H9 (cell line): Measurements from ENCODE around the gene NPBWR2. TPM values are rescaled to one million over a fixed set of nuclear protein-coding genes. Genes with fewer than 3 reads are reported as not detected.
A peak's percentile ranks its signal among the peaks of the same experiment; 100 is the strongest.

ENCODE experiments used
- DNase-seq: peaks from one replicate; pipeline ENCODE4 v3.0.0-alpha.2; 2017
- H2AFZ ChIP-seq: one replicate; pipeline ENCODE4 v1.6.1; 2013; ENCODE audit warnings: mild to moderate bottlenecking, low read length, control low read depth, moderate library complexity
- H2AK5ac ChIP-seq: 2 replicates; pipeline ENCODE4 v1.6.1; 2013; ENCODE audit warnings: low read length, control low read depth, mixed read lengths; ENCODE audit not compliant: insufficient read length
- H2BK120ac ChIP-seq: one replicate; pipeline ENCODE4 v1.6.1; 2013; ENCODE audit warnings: low read depth, mild to moderate bottlenecking, low read length, control low read depth, inconsistent platforms; ENCODE audit not compliant: poor library complexity, severe bottlenecking
- H2BK12ac ChIP-seq: 2 replicates; pipeline ENCODE4 v1.6.1; 2013; ENCODE audit warnings: low read length, control low read depth, mixed read lengths, low read depth; ENCODE audit not compliant: insufficient read length
- H2BK15ac ChIP-seq: 2 replicates; pipeline ENCODE4 v1.6.1; 2013; ENCODE audit warnings: low read depth, low read length, control low read depth
- H2BK20ac ChIP-seq: one replicate; pipeline ENCODE4 v1.6.1; 2013; ENCODE audit warnings: low read depth, mild to moderate bottlenecking, low read length, control low read depth, inconsistent platforms; ENCODE audit not compliant: poor library complexity, severe bottlenecking
- H2BK5ac ChIP-seq: 2 replicates; pipeline ENCODE4 v1.6.1; 2013; ENCODE audit warnings: low read length, control low read depth, mixed read lengths; ENCODE audit not compliant: insufficient read length
- H3K14ac ChIP-seq: 2 replicates; pipeline ENCODE4 v1.6.1; 2013; ENCODE audit warnings: low read length, control low read depth; ENCODE audit not compliant: insufficient read depth
- H3K18ac ChIP-seq: 2 replicates; pipeline ENCODE4 v1.6.1; 2013; ENCODE audit warnings: low read depth, mild to moderate bottlenecking, mixed read lengths, low read length, control low read depth; ENCODE audit not compliant: insufficient read length
- H3K23ac ChIP-seq: 2 replicates; pipeline ENCODE4 v1.6.1; 2013; ENCODE audit warnings: low read length, control low read depth, mixed read lengths, low read depth; ENCODE audit not compliant: insufficient read length
- H3K23me2 ChIP-seq: 2 replicates; pipeline ENCODE4 v1.6.1; 2013; ENCODE audit warnings: low read depth, mild to moderate bottlenecking, mixed read lengths, low read length, control low read depth; ENCODE audit not compliant: insufficient read length, poor library complexity, severe bottlenecking
- H3K27ac ChIP-seq: 2 replicates; pipeline ENCODE4 v1.5.1; 2013; ENCODE audit warnings: low read length, control low read depth, mixed read lengths, low read depth; ENCODE audit not compliant: insufficient read length
- H3K27me3 ChIP-seq: 2 replicates; pipeline ENCODE4 v1.6.1; 2013; ENCODE audit warnings: low read length, control low read depth, inconsistent platforms; ENCODE audit not compliant: insufficient read depth
- H3K4ac ChIP-seq: 2 replicates; pipeline ENCODE4 v1.6.1; 2013; ENCODE audit warnings: low read depth, mild to moderate bottlenecking, control low read depth, inconsistent platforms, low read length, moderate library complexity
- H3K4me1 ChIP-seq: 2 replicates; pipeline ENCODE4 v1.6.1; 2013; ENCODE audit warnings: low read length, control low read depth, inconsistent platforms; ENCODE audit not compliant: insufficient read depth
- H3K4me2 ChIP-seq: 2 replicates; pipeline ENCODE4 v1.6.1; 2013; ENCODE audit warnings: low read length, control low read depth, mixed read lengths; ENCODE audit not compliant: insufficient read length, insufficient read depth
- H3K56ac ChIP-seq: 2 replicates; pipeline ENCODE4 v1.6.1; 2013; ENCODE audit warnings: low read depth, mild to moderate bottlenecking, mixed read lengths, low read length, control low read depth; ENCODE audit not compliant: insufficient read length
- H3K79me1 ChIP-seq: 2 replicates; pipeline ENCODE4 v1.6.1; 2013; ENCODE audit warnings: low read depth, mild to moderate bottlenecking, moderate library complexity, low read length, control low read depth, inconsistent platforms; ENCODE audit not compliant: insufficient read depth, poor library complexity, severe bottlenecking
- H3K79me2 ChIP-seq: 2 replicates; pipeline ENCODE4 v1.6.1; 2013; ENCODE audit warnings: low read length, control low read depth, inconsistent platforms; ENCODE audit not compliant: insufficient read depth
- H3K9ac ChIP-seq: 2 replicates; pipeline ENCODE4 v1.6.1; 2013; ENCODE audit warnings: low read length, control low read depth, mixed read lengths; ENCODE audit not compliant: insufficient read length; ENCODE audit errors: extremely low read depth
- H3K9me3 ChIP-seq: one replicate; pipeline ENCODE4 v1.6.1; 2013; ENCODE audit warnings: low read depth, low read length, inconsistent platforms; ENCODE audit not compliant: control insufficient read depth
- H3T11ph ChIP-seq: one replicate; pipeline ENCODE4 v1.6.1; 2013; ENCODE audit warnings: mild to moderate bottlenecking, low read length, control low read depth, inconsistent platforms
- H4K20me1 ChIP-seq: one replicate; pipeline ENCODE4 v1.6.1; 2013; ENCODE audit not compliant: control insufficient read depth, insufficient read length, insufficient read depth
- H4K5ac ChIP-seq: 2 replicates; pipeline ENCODE4 v1.6.1; 2013; ENCODE audit warnings: low read depth, mild to moderate bottlenecking, mixed read lengths, low read length, control low read depth; ENCODE audit not compliant: insufficient read length
- H4K8ac ChIP-seq: replicated peaks from 2 replicates; pipeline ENCODE4 v1.6.1; 2013; ENCODE audit warnings: low read length, control low read depth, mixed read lengths, low read depth; ENCODE audit not compliant: insufficient read length
- H4K91ac ChIP-seq: 2 replicates; pipeline ENCODE4 v1.6.1; 2013; ENCODE audit warnings: low read depth, mild to moderate bottlenecking, moderate library complexity, mixed read lengths, low read length, control low read depth; ENCODE audit not compliant: insufficient read length
- H3K27ac Mint-ChIP-seq, 3 experiments: 2 replicates in 2 of 3; 3 replicates in 1 of 3; pipeline ENCODE4 v1.8.0; 2020 to 2021; ENCODE audit warnings: mixed read lengths in 3 of 3, mild to moderate bottlenecking in 1 of 3, moderate library complexity in 1 of 3
- H3K27me3 Mint-ChIP-seq: 2 replicates; pipeline ENCODE4 v1.8.0; 2021; ENCODE audit warnings: low read depth, mild to moderate bottlenecking, moderate library complexity, mixed read lengths
- H3K36me3 Mint-ChIP-seq, 3 experiments: 2 replicates in 2 of 3; 3 replicates in 1 of 3; pipeline ENCODE4 v1.8.0; 2020 to 2021; ENCODE audit warnings: low read depth in 3 of 3, mixed read lengths in 3 of 3; ENCODE audit not compliant: insufficient read depth in 1 of 3
- H3K4me1 Mint-ChIP-seq, 2 experiments: 2 replicates each; pipeline ENCODE4 v1.8.0; 2020; ENCODE audit warnings: mixed read lengths in 2 of 2
- H3K4me3 Mint-ChIP-seq, 2 experiments: 2 replicates in 1 of 2; 3 replicates in 1 of 2; pipeline ENCODE4 v1.8.0; 2020 to 2021; ENCODE audit warnings: mild to moderate bottlenecking in 2 of 2, mixed read lengths in 2 of 2, moderate library complexity in 1 of 2
- H3K9me3 Mint-ChIP-seq, 2 experiments: 2 replicates in 1 of 2; 3 replicates in 1 of 2; pipeline ENCODE4 v1.8.0; 2020; ENCODE audit warnings: mild to moderate bottlenecking in 2 of 2, mixed read lengths in 2 of 2, moderate library complexity in 1 of 2
- CTCF ChIP-seq: fragments of 200-600 bp; sonication (generic); conservative IDR thresholded peaks from 3 replicates; pipeline ENCODE4 v1.8.0; 2021; ENCODE audit warnings: antibody characterized with exemption, mild to moderate bottlenecking
- WGBS: extraction: QIAGEN DNeasy Blood & Tissue Kit; methylation state at CpG from one replicate; pipeline ENCODE4 v1.1.7; 2013; ENCODE audit warnings: missing lambda C conversion rate, low lambda C conversion rate, mixed read lengths; ENCODE audit not compliant: insufficient read length; ENCODE audit errors: extremely low coverage; 5-methylcytosine and 5-hydroxymethylcytosine counted together
- total RNA-seq: library from RNA; stranded (reverse); gene quantifications from 2 replicates; pipeline ENCODE4 v1.2.1, GENCODE V29; 2021

The NPBWR2 gene
- total RNA-seq, 1 experiment from 2014 or later: not detected

- Histone ChIP-seq H3K27me3 (no peaks in the 10 kb centered on the region), H4K8ac (no peak overlapping the region), H3T11ph (no peak overlapping the region), H3K56ac (no peak overlapping the region), H2BK12ac (no peak overlapping the region), H3K79me1 (no peaks in the 10 kb centered on the region), H2AK5ac (no peak overlapping the region), H3K9ac (no peak overlapping the region), H4K91ac (no peak overlapping the region), H3K4me1 (no peaks in the 10 kb centered on the region), H3K14ac (no peak overlapping the region; the same call in 1 of the 2 replicates), H2BK20ac (no peak overlapping the region), H2AFZ (no peak overlapping the region), H3K4me2 (no peak overlapping the region), H3K23ac (no peak overlapping the region), H3K79me2 (no peaks in the 10 kb centered on the region), H4K5ac (no peak overlapping the region), H2BK120ac (no peak overlapping the region), H3K9me3 (no peaks in the 10 kb centered on the region), H2BK5ac (no peak overlapping the region), H4K20me1 (peaks cover 3% of the 10 kb centered on the region), H3K18ac (no peak overlapping the region), H3K23me2 (no peaks in the 10 kb centered on the region), H3K27ac (no peak overlapping the region), H3K4ac (no peak overlapping the region), H2BK15ac (no peak overlapping the region)
- TF ChIP-seq CTCF: no peak
- Mint-ChIP-seq H3K4me3 (no peak overlapping the region), H3K4me1 (peaks cover 0 to 3% of the 10 kb centered on the region in 2 experiments; a peak in 2 of 4 replicates), H3K27ac (peak overlapping the region in 2 of 3 experiments; percentile 57 to 74; a peak in 2 of 7 replicates), H3K27me3 (peaks cover 9% of the 10 kb centered on the region), H3K9me3 (no peaks in the 10 kb centered on the region), H3K36me3 (no peaks in the 10 kb centered on the region)
- no CpG with 5 or more reads among the region's 19 CpGs for WGBS
- DNase-seq: no peak
Measured at GRCh38 chr20:64111841-64112641, 4.7 kb upstream of the NPBWR2 start.
